Coronary artery (tissue), 2 donors: Measurements from ENCODE around the gene IL20.

Source experiments
- DNase-seq: peaks from one replicate; pipeline ENCODE4 v3.0.0-alpha.2; 2017; ENCODE audit warnings: low spot score
- H3K27ac ChIP-seq, 2 donors: fragments of 200-600 bp; sonication (generic); one replicate each; pipeline ENCODE4 v1.5.1; 2016 to 2019
- H3K4me3 ChIP-seq: fragments of 200-600 bp; sonication (generic); 2 replicates; pipeline ENCODE4 v1.5.1; 2016; ENCODE audit warnings: mild to moderate bottlenecking, moderate library complexity
- TF ChIP-seq, protein P1 (sequence below): fragments of 200-600 bp; sonication (generic); IDR thresholded peaks from one replicate; pipeline ENCODE4 v1.5.1; 2019; ENCODE audit warnings: antibody characterized with exemption

The IL20 gene

DNA sequence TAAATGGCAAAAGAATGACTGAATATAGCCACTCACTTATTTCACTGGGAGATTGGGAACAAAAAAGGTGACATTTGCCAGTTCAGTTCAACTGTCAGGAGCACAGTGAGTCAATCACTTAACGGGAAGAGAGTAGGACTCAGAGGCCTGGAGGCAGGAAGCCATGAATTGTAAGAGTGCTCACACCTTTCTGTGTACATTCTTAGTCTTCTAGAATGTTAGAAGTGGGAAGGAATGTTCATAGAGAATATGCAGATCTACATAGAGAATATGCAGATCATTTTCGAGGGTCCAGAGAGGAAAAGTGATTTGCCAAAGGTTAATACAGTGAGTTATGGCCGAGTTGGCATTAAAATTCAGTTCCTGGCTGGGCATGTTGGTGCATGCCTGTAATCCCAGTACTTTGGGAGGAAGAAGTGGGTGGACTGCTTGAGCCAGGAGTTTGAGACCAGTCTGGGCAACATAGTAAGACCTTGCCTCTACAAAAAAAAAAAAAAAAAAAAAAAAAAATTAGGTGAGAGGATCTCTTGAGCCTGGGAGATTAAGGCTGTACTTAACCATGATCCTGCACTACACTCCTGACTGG is 8.3 kb downstream of the IL20 start:
- TF ChIP-seq, protein P1, sequence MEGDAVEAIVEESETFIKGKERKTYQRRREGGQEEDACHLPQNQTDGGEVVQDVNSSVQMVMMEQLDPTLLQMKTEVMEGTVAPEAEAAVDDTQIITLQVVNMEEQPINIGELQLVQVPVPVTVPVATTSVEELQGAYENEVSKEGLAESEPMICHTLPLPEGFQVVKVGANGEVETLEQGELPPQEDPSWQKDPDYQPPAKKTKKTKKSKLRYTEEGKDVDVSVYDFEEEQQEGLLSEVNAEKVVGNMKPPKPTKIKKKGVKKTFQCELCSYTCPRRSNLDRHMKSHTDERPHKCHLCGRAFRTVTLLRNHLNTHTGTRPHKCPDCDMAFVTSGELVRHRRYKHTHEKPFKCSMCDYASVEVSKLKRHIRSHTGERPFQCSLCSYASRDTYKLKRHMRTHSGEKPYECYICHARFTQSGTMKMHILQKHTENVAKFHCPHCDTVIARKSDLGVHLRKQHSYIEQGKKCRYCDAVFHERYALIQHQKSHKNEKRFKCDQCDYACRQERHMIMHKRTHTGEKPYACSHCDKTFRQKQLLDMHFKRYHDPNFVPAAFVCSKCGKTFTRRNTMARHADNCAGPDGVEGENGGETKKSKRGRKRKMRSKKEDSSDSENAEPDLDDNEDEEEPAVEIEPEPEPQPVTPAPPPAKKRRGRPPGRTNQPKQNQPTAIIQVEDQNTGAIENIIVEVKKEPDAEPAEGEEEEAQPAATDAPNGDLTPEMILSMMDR, result no peak
- Histone ChIP-seq H3K27ac (no peak overlapping the region), H3K4me3 (no peak overlapping the region)
- DNase-seq, result no peak

DNA sequence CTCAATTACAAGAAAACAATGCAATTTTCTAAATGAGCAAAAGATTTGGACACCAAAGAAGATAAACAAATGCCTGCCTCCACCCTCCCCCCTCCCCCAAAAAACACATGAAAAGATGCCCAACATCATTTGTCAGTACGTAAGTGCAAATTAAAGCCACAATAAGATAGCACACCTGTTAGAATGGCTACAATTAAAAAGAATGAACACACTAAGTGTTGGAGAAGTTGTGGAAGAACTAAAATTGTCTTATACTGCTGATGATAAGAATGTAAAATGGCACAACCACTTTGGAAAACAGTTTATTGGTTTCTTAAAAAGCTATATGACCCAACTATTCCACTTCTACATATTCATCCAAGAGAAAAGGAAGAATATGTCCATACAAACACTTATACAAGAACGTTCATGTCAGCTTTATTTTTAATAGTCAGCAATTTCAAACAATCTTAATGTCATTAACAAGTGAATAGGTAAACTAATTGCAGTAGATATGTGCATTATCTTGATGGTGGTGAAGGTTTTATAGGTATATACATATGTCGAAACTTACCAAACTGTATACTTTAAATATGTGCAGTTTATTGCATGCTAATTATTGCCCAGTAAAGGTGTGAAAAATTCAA is 10.4 kb downstream of the IL20 start:
- no peak for DNase-seq
- Histone ChIP-seq H3K4me3 (no peak overlapping the region), H3K27ac (no peak overlapping the region)
- TF ChIP-seq, protein P1, result no peak

DNA sequence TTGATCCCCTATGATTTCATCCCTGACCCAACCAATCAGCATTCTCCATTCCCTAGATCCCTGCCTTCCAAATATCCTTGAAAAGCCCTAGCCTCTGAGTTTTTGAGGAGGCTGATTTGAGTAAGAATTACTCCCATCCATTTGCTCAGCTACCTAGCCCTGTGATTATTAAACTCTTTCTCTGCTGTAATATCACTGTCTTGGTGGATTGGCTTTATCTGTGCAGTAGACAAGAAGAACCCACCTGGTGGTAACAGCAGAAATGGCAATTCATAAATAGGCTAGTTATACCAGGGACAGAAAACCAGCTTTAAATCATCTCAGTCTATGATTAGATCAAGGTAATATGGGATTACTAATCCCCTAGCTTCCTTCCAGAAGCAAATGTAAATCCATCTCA is 13.0 kb downstream of the IL20 start:
- TF ChIP-seq, protein P1, result no peak
- Histone ChIP-seq H3K27ac (no peak overlapping the region), H3K4me3 (no peak overlapping the region)
- DNase-seq, result no peak

DNA sequence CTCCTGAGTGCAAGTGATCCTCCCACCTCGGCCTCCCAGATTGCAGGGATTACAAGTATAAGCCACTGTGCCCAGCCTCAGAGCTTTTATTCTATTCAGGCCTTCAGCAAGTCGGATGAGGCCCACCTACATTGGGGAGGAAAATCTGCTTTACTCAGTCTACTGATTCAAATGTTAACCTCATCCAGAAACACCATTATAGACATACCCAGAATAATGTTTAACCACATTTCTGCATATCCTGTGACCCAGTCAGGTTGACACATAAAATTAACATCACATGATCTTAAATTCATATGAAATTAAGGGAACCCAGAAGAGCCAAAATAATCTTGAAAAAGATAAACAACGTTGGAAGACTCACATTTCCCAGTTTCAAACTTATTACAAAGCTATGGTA is 14.9 kb downstream of the IL20 start:
- Histone ChIP-seq H3K4me3 (no peak overlapping the region), H3K27ac (no peak overlapping the region)
- no peak for DNase-seq
- TF ChIP-seq, protein P1, result no peak

DNA sequence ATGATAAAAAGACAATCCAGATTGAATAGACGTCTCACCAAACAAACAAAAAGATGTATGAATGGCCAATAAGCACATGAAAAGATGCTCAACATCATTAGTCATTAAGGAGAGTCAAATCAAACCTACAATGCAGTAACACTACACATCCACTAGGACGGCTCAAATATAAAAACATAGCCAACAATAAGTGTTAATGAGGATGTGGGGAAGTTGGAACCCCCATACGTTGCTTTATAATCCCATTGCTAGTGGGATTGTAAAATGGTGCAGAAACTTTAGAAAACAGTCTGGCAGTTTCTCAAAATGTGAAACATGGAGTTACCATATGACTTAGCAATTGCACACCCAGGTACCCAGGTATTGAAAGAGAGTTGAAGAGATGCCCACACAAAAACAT is 17.1 kb downstream of the IL20 start:
- DNase-seq, result no peak
- Histone ChIP-seq H3K27ac (no peak overlapping the region), H3K4me3 (no peak overlapping the region)
- TF ChIP-seq, protein P1, result no peak

DNA sequence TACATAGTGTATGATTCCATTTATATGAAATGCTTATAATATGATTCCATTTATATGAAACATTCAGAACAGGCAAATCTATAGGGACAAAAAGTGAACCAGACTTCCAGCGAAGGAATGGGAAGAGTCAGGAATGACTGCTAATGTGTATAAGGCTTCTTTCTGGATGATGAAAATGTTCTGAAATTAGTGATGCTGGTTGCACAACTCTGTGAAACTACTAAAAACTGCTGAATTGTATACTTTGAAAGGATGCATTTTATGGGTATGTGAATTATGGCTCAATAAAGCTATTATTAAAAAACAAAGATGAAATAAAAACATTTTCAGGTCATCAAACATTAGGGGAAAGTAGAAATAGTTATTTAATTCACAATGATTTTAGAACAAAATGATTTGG is 17.7 kb downstream of the IL20 start:
- Histone ChIP-seq H3K27ac (no peak overlapping the region), H3K4me3 (no peak overlapping the region)
- TF ChIP-seq, protein P1, result no peak
- DNase-seq, result no peak

DNA sequence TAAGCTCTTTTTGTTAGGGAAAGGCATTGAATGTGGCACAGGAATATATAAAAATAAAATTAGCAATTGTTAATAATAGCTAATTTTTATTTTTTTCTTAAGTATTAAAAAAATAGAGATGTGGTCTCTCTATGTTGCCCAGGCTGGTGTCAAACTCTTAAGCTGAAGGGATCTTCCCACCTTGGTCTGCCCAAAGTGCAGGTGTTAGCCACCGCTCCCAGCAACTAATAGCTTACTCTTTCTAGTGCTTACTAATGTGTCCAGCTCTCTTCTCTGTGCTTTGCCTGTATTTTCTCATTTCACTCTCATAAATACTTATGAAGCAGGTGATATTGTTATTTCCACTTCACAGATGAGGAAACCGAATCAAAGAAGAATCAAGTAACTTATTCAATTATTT is 18.5 kb downstream of the IL20 start:
- TF ChIP-seq, protein P1, result no peak
- H3K4me3 ChIP-seq, result no peak overlapping the region
- DNase-seq, result no peak
- H3K27ac ChIP-seq, result no peak overlapping the region
